HG03575 (cell line): ENCODE results near the gene RPS6KA5.
"Not testable (repeated sequence)": the region's sequence is repeated elsewhere in the genome, so short reads cannot be mapped to it uniquely, and the experiment has no call there.

Source experiments
- ATAC-seq: cut with Tn5 transposase; IDR thresholded peaks from one replicate; pipeline ENCODE4 v1.9.1; 2021; ENCODE audit not compliant: unreplicated experiment, insufficient number of reproducible peaks, low FRiP score; ENCODE audit errors: extremely low read depth

RPS6KA5 gene

DNA sequence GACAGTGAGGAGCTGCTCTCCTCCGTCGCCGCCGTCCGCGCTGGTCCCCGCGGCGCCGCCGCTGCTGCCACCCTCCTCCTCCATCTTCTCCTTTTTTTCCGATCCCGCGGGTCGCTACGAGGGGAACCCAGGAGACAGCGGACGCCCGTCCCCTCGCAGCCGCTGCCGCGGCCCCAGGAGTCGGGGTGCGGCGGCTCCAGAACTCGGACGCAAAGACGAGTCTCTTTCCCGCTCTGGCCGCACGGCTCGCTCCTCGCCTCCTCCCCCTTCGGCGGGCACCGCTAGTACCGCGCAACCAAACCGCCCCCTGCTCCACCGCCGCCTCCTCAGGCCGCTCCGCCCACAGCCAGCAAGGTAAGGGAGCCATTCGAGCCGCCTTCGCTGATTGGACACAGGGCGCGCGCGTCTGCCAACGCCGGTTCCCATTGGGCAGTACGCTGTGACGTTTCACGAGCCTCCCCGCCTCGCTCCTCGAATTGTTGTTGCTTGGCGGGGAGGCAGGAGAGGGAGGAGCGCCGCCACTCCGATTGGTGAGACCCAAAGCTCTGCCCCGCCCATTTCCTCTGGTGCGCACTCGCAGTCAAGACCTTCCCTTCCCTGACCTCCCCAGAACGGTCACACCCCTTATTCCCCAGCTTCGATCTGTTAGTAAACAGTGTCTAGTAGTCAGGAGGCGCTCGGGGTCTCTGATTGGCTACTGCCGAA, at the start of gene RPS6KA5:
Gene RPS6KA5, minus strand, starts transcription at position 291 of the 705 bp plus-strand sequence. Its CDS starts 207 bp downstream, at position 84.
- peak; percentile 78 for ATAC-seq

DNA sequence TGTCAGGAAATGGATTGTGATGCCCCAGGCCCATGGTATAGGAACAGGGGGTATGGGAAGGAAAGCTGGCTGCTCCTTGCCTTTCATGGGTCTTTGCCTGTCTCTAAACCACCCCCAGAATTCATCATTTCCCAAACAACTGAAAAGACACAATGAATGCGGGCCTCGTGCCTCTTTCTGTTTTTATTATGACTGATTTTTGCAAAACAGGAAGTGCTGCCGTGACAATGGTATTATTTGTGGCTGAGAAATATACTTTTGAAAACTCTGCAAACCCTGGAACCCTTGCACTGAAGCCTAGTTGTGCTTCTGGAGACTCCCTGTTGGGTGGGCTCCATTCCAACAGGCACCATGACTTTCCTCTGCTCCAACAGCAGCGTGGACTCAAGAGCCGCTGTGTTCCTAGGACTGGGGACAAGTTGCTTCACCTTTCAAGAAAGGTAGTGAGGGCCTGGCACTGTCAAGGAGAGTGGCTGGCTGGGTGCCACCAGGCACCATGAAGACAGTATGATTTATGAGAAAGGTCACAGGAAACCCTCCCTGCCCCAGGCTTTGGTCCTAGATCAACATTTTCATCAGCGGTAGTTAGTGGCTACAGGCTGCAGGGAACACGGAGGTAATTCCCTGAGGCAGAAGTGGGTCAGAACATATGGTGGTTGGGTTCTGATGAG, 48.6 kb upstream of the RPS6KA5 start:
- no peak for ATAC-seq

DNA sequence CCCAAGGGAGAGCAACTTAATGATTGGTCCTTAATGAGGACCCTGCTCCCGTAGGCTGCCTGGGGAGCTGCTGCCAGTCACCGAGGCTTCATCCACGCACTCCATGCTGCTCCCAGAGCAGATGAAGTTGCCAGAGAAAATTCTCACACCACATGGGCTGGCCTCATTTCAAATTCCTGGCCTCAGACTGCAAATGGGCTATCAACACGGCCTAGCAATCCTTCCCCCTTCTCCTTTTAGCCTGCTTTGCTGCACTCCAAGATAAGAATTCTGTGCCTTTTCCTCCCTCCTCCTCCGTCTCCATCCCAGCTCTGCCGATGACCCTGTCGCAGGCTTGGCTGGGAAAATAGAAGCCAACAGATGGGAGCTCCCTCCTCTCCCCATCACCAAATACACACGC, 42.7 kb upstream of the RPS6KA5 start:
- no peak for ATAC-seq

DNA sequence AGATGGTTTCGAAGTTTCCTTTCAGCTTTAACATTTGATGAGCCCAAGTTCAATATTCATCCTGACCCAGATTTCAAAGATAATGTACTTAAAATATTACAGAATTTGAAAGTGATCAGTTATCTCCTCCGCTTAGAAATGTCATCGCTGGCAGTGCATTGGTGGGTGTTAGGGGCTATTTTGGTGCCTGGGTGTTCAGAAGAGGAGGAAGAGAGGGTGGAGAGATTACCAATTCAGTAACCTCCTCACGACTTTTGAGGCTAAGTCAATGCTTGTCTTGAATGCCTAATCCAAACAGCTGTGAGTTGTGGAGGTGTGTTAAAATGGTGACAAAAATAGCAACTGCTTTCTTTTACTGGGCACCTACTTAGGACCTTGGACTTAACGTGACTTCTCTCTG, 39.7 kb upstream of the RPS6KA5 start:
- no peak for ATAC-seq

DNA sequence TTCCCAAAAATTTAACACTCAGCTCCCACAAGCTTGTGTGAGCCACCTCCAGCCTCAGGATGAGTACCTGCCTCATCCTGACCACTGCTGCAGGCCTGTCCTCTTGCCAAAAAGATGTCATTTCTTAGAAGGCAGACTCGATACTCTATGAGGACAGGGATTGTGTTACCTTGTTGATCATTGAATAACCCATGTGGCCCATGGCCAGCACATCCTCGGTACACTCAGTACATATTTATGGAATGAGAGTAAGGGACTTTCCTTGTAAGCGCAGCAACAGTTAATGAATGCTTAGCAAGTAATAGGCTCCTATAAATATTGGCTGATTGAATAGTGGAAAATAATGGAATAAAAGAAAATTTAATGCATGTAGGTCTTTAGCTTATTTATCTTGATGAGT, 38.1 kb upstream of the RPS6KA5 start:
- no peak for ATAC-seq

DNA sequence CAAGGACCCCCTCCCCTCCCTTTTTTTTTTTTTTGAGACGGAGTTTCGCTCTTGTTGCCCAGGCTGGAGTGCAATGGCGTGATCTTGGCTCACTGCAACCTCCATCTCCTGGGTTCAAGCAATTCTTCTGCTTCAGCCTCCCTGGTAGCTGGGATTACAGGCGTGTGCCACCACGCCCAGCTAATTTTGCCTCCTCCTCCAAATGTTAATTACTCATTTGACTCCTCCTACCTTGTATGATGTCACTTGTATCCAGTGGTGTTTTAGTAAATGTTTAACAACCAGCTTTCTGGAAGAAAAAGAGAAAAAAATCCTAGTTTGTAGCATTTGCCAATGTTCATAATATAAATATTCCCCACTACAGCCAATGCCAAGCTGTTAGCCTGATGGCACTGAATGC, 37.2 kb upstream of the RPS6KA5 start:
- ATAC-seq = not testable (repeated sequence)

DNA sequence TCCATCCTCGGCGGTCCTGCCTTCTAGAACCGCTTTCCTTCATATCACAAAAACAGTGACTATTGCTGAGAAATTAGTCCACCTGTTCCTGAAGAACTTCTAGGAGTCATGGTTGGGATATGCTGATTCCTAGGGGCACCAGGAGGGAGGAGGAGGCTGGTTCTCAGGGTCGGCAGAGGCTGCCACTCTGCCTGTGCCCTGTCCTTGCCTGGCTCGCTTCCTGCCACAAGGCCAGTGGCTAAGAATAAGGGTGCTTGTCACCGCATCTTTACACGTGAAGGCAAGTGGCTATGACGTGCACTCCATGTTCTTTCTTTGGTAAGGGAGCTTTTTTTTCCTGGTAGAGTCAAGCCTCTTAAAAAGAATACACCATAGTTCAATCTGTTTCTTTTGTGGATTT, 34.7 kb upstream of the RPS6KA5 start:
- ATAC-seq = no peak

DNA sequence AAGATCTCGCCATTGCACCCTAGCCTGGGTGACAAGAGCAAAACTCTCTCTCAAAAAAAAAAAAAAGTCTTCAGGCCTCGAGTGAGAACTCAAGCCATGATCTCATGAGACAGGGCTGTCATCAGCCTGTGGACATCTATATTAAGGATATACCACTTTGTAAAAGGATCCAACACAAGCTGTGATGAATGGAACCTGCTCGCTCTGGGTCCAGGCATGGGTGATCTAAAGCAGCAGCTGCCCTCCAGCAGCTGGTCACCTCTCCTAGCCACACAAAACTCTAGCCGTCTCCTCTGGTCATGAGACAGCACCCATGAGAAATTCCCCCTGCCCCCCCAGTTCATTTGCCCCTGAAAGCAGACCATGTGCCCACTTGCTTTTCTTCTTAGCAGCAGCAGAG, 34.3 kb upstream of the RPS6KA5 start:
- no peak for ATAC-seq

DNA sequence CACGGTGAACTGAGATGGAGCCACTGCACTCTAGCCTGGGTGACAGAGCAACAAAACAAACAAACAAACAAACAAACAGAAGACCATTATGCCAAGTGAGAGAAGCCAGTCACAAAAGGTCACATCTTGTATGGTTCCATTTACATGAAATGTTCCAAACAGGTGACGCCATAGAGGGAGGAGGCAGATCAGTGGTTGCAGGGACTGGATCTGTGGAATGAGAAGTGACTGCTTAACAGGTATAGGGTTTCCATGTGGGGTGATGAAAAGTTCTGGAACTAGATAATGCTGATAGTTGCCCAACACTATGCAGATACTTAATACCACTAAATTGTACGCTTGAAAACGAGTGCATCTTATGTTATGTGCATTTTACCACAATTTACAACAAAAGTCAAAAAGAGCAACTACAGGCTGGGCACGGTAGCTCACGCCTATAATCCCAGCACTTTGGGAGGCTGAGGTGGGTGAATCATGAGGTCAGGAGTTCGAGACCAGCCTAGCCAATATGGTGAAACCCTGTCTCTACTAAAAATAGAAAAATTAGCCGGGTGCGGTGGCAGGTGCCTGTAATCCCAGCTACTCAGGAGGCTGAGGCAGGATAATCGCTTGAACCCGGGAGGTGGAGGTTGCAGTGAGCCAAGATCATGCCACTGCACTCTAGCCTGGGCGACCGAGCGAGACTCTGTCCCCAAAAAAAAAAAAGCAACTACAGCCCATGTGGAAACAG, 33.5 kb upstream of the RPS6KA5 start:
- ATAC-seq = not testable (repeated sequence)

DNA sequence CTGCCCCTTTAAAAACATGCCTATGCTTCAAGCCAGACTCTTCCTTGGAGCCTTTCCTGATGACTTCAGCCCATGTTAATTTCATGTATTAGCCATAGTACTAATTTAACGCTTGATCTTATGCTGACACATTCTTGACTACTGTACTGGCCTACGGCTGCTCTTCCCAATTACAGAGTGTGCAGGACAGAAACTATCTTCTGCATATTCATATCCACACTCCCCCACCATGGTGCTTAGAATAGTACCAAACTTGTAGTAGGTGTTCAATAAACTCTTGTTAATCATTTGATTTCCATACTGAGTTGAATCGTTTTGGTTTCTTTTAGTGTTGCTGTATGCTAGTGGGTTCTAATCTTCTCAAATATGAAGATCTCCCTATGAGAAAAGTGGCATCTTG, 31.6 kb upstream of the RPS6KA5 start:
- ATAC-seq = no peak

DNA sequence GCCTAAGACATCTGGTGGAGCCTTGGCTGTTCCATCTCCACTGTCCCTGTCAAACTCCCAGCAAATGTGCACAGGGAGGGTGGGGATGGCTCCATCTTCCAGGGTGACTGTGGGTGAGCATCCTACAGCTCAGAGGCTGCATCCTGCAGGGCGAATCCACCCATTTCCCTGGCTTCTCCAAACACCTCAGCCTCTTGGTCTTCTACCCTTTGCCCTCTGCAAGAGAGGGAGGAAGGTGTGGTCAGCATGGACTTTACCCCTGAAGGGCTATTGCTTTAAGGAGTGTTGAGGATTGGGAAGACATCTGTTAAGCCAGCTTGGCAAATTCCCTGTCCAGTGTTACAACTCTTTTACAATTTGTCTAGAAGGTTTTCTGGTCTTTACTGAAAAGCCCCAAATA, 30.3 kb upstream of the RPS6KA5 start:
- no peak for ATAC-seq

DNA sequence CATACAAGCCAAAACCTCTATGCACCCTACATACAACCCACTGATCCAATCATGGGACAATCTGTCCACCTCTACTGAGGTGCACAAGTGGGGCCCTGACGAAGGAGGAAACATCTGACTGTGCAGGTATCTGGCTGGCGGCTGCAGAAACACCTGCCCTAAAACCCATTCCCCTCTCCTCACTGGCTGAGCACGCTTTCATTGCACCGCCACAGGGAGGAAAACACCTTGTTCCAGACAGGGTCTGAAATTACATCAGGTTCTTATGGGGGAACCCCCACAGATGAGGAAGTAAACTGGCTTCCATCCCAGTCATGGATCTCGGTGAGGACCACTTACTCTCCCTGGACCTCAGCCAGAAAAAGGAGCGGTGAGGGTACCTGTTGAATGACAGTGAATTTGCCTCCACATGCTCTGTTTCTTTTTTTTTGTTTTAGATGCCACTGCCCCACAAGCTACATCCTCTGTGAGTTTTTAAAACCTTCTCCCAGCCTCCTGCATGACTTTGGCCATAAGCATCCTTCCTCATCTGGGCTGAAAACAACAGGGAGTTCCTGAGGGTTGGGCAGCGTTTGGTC, 29.6 kb upstream of the RPS6KA5 start:
- ATAC-seq = no peak

DNA sequence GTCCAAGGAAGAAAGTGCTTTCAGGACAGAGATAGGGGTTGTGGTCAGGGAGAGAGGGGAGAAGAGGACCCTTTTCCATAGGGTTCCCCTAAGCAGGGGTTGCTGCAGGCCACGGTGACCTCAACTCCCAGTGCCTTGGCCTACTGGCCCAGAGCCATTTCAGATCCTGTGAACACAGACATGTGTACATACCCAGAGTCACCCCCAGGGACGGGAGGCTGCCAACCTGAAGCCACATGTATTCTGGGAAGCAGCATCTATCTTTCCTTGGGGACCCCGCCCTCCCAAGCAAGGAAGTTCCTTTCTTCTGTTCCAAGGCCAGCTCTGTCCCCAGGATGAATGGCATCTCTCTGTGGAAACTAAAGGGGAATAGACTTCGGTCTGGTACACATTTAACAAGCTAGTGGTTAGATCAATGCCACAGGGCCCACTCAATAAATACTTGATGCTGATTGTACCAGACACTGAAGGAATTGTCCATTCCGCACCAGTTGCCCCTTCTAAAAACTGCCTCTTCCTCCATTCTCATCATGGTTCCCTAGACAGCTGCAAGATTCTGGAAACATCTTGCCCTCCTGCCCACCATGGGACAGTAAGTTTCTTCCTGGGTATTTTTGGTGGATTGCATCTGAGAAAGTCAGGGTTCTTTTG, 28.3 kb upstream of the RPS6KA5 start:
- no peak for ATAC-seq

DNA sequence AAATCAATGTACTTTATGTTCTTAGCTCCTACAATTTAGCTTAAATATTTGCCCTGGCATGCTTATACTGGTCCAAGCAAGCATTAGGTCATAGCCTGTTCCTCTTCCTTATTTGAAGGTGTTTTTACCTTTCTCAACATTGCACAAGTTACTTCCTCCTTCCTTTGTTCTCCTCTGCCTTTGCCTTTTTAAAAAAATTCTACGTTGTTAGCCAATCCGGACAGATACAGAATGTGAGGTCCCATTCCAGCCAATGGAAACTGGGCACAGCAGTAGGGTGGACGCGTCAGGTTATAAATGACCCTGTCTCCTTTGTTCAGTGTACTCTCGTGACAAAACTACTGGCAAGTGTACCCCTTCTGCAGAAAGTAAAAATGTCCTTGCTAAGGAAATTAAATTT, 27.0 kb upstream of the RPS6KA5 start:
- ATAC-seq = not testable (repeated sequence)

DNA sequence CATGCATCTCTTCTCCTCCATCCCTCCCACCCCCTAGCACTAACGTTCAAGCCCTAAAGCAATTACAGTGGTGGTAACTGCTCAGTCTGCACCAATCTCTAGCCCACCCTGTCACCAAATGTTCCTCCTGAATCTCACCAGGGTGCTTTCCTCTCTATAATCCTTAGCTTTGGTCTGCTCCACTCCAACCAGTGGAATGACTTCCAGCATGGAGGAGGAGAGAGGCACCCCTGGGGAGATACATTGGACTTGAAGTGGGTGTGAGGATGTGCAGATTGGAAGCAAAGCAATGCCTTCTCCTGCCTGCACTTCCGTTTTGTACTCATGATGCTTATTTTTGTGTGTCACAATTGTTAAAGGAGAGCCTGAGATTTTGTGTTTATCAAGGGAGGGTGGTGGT, 24.1 kb upstream of the RPS6KA5 start:
- ATAC-seq = no peak

DNA sequence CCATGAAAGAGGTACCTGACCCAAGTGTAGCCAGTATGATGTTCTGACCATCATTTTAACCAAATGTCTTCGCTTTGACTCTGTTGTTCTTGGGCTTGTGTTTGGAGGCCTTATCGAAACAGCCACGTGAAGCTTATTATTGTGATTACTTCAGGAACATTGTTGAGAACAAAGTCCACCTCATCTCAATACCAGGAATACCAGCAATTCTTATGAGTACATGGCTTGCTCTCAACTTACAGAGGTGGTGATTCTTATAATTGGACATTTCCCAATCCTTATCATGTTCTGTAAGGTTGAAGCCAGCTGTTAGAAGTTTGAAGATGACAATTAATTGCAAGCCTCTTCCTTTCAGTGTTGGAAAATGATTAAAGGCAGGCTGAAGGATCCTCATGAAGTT, 21.8 kb upstream of the RPS6KA5 start:
- ATAC-seq = no peak

DNA sequence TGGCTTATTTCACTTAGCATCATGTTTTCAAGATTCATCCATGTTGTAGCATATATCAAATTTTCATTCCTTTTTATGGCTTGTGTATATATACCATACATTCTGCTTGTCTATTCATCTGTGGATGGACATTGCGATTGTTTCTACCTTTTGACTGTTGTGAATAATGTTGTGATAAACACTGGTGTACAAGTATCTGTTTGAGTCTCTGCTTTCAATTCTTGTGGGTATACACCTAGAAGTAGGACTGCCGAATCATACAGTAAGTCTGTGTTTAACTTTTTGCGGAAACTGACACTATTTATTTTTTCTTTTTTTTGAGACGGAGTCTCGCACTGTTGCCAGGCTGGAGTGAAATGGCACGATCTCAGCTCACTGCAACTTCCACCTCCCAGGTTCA, 19.6 kb upstream of the RPS6KA5 start:
- no peak for ATAC-seq

DNA sequence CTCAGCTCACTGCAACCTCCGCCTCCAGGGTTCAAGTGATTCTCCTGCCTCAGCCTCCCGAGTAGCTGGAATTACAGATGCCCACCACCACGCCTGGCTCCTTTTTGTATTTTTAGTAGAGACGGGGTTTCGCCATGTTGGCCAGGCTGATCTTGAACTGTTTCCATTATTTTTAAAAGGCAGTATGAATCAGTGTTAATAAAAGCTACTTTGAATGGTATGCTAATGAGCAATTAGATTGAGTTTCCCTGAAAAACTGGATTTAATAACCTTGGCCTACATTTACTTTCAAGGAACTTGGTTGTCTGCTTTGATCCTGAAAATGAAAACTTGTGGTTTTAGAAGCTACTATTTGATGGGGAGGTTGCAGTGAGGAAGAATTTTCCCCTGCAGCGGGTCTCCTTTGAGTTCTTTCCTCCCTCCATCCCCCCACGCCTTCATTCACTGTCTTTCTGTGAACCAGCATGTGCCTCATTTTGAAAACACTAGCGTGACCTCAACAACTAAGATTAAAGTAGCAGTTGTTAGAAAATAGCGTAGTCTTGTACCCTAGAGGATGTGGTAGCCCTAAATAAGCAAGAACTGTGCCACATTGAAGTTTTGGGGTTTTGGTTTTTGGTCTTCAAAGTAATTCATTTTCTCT, 17.8 kb upstream of the RPS6KA5 start:
- ATAC-seq = no peak

DNA sequence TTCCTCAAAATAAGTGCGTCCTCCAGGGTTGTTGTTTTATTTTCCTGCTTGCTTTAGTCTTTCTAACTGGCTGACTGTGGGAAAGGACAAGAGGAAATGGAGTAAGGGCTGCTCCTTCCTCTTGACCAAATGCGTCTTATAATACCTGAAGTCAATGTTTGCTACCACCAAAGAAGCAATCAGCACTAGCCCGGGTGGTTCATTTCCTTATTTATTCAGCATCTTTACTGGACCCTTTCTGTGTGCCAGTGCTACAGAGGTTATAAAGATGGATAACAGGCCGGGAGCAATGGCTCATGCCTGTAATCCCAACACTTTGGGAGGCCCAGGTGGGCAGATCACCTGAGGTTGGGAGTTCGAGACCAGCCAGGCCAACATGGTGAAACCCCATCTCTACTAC, 15.1 kb upstream of the RPS6KA5 start:
- no peak for ATAC-seq
